ENCODE measurements around the gene EVC.

GRCh38 chr4:5759236-5760075 lies 48.5 kb downstream of the EVC start:
- no peak for TF ChIP-seq TAF1 (IDR thresholded peaks at IDR 0.05; ENCODE audit: low read depth)
- TF ChIP-seq TEAD4 (IDR thresholded peaks at IDR 0.05) = no peak
- no peak for TF ChIP-seq CREB1 (IDR thresholded peaks at IDR 0.05; ENCODE audit: low read depth)
- no peak for TF ChIP-seq EP300 (IDR thresholded peaks at IDR 0.05; ENCODE audit: borderline replicate concordance)
- TF ChIP-seq EGR1 (IDR thresholded peaks at IDR 0.05) = no peak
- TF ChIP-seq RAD21 (IDR thresholded peaks at IDR 0.05; ENCODE audit: low read depth) = no peak
- TF ChIP-seq REST (IDR thresholded peaks at IDR 0.05; ENCODE audit: low read depth) = no peak
